ENCODE data around the gene AFAP1. TPM values are rescaled to one million over a fixed set of nuclear protein-coding genes. Genes with fewer than 3 reads are reported as not detected.

Gene AFAP1
- polyA plus RNA-seq, 1 experiment = 61.7 TPM

GRCh38 chr4:7778510-7779431 lies 160.9 kb downstream of the AFAP1 start:
- DNase-seq (ENCODE audit: low read depth, low spot score) = no peak
- TF ChIP-seq CTCF (IDR thresholded peaks at IDR 0.05; ENCODE audit: low read depth, low read length) = no peak
- Histone ChIP-seq H3K27me3 (ENCODE audit: control insufficient read depth, insufficient read depth, low read length) (no peaks in the 10 kb centered on the region), H3K9me3 (ENCODE audit: control insufficient read depth, insufficient read depth, low read length) (no peaks in the 10 kb centered on the region), H3K4me3 (ENCODE audit: low read depth, low read length) (peak overlapping the region; percentile 35), H3K27ac (ENCODE audit: low read depth, low read length) (peak overlapping the region; percentile 71)
- CTCF ChIA-PET = interaction anchor here (0.9 to 1.2 kb wide), 5 partner anchors 16 to 25 kb away, joined by 3 to 5 read pairs (median 4); no protein-coding TSS in a partner anchor
- POLR2A ChIA-PET = no interaction called here

- ChIA-PET POLR2A (no interaction called here), CTCF (interaction anchor here (0.9 to 1.0 kb wide), 3 partner anchors 16 to 26 kb away, joined by 3 to 5 read pairs (median 4); no protein-coding TSS in a partner anchor)
- H3K4me3 ChIP-seq (ENCODE audit: low read depth, low read length) = no peak overlapping the region
Measured at GRCh38 chr4:7777871-7778509, 161.7 kb downstream of the AFAP1 start.

GRCh38 chr4:7777017-7777710 lies 162.5 kb downstream of the AFAP1 start:
- CTCF ChIA-PET = no interaction called here

More at GRCh38 chr4:7777871-7778509, 161.7 kb downstream of the AFAP1 start:
- H3K9me3 ChIP-seq (ENCODE audit: control insufficient read depth, insufficient read depth, low read length) = no peaks in the 10 kb centered on the region
- no peak for DNase-seq (ENCODE audit: low read depth, low spot score)
- TF ChIP-seq CTCF (IDR thresholded peaks at IDR 0.05; ENCODE audit: low read depth, low read length) = no peak
- no peaks in the 10 kb centered on the region for H3K27me3 ChIP-seq (ENCODE audit: control insufficient read depth, insufficient read depth, low read length)
- peak overlapping the region; percentile 66 for H3K27ac ChIP-seq (ENCODE audit: low read depth, low read length)

GRCh38 chr4:7775396-7775795 lies 164.3 kb downstream of the AFAP1 start:
- Histone ChIP-seq H3K9me3 (ENCODE audit: control insufficient read depth, insufficient read depth, low read length) (no peaks in the 10 kb centered on the region), H3K4me3 (ENCODE audit: low read depth, low read length) (no peak overlapping the region), H3K27me3 (ENCODE audit: control insufficient read depth, insufficient read depth, low read length) (no peaks in the 10 kb centered on the region), H3K27ac (ENCODE audit: low read depth, low read length) (no peak overlapping the region)
- DNase-seq (ENCODE audit: low read depth, low spot score) = no peak
- POLR2A ChIA-PET = no interaction called here
- TF ChIP-seq CTCF (IDR thresholded peaks at IDR 0.05; ENCODE audit: low read depth, low read length) = no peak
- CTCF ChIA-PET = no interaction called here

More at GRCh38 chr4:7777017-7777710, 162.5 kb downstream of the AFAP1 start:
- no peak for TF ChIP-seq CTCF (IDR thresholded peaks at IDR 0.05; ENCODE audit: low read depth, low read length)
- H3K9me3 ChIP-seq (ENCODE audit: control insufficient read depth, insufficient read depth, low read length) = no peaks in the 10 kb centered on the region
- H3K27me3 ChIP-seq (ENCODE audit: control insufficient read depth, insufficient read depth, low read length) = no peaks in the 10 kb centered on the region
- POLR2A ChIA-PET = no interaction called here
- no peak overlapping the region for H3K27ac ChIP-seq (ENCODE audit: low read depth, low read length)
- no peak overlapping the region for H3K4me3 ChIP-seq (ENCODE audit: low read depth, low read length)
- DNase-seq (ENCODE audit: low read depth, low spot score) = no peak

All from AG04450 (cell line).